GM10847 (cell line): ENCODE measurements around the gene PSMA7.

Experiments
- POLR2A ChIP-seq: IDR thresholded peaks from 2 replicates; pipeline ENCODE4 v1.6.1; 2011; ENCODE audit not compliant: insufficient read length; ENCODE audit errors: extremely low read depth

The PSMA7 gene

DNA sequence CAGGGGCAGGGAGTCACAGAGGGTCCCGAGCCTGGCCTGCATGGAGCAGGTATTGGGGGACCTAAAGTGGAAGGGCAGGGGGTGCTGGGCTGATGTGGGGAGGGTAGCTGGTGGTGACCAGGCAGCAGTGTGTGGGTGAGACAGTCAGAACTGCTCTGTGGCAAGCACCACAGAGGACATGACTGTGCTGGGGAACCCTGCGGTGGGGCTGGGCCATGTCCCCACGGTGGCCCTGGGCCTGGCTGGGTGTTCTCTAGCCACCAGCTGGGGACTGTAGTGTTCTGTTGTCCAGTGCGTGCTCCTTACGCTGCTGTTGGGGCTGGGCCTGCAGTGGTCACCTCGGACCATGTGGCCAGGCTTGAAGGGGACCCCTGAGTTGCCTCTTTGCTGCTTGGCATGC, 3.9 kb upstream of the PSMA7 start:
- no peak for TF ChIP-seq POLR2A

DNA sequence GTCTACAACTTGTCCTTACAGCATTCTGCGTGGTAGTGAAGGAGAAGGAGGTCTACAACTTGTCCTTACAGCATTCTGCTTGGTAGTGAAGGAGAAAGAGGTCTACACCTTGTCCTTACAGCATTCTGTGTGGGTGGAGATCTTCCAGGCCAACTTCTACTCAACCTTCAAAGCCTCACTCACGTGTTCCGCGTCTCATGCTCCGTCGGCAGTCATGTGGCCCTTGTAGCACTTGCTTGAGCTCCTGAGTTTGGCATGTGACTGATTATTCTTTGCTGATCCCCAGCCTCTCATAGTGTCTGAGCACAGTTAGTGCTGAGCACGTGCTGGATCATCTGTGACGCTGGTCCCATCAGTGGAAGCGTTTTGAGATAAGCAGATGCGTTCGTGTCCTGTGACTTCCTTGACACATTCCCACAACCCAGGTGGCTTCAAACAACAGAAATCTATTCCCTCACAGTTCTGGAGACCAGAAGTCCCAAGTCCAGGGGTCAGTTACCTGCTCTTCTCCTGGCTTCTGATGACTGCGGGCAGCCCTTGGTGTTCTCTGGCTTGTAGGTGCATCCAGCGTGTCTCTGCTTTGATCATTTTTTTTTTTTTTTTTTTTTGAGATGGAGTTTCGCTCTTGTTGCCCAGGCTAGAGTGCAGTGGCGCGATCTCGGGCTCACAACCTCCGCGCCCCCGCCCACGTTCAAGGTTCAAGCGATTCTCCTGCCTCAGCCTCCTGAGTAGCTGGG, 3.0 kb upstream of the PSMA7 start:
- no peak for TF ChIP-seq POLR2A

DNA sequence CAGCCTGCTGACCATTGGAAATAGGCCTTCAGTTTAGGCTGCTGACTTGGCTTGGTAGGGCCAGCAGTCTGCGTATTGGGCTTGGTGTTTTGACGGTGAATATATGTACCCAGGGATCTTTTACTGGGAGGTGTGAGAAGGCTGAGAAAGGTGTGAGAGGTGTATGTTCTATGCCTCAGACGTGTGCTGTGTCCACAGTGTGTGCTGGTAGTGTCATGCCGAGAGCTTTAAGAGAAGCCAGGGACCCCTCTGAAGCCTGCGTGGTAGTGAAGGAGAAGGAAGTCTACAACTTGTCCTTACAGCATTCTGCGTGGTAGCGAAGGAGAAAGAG, 2.5 kb upstream of the PSMA7 start:
- no peak for TF ChIP-seq POLR2A

DNA sequence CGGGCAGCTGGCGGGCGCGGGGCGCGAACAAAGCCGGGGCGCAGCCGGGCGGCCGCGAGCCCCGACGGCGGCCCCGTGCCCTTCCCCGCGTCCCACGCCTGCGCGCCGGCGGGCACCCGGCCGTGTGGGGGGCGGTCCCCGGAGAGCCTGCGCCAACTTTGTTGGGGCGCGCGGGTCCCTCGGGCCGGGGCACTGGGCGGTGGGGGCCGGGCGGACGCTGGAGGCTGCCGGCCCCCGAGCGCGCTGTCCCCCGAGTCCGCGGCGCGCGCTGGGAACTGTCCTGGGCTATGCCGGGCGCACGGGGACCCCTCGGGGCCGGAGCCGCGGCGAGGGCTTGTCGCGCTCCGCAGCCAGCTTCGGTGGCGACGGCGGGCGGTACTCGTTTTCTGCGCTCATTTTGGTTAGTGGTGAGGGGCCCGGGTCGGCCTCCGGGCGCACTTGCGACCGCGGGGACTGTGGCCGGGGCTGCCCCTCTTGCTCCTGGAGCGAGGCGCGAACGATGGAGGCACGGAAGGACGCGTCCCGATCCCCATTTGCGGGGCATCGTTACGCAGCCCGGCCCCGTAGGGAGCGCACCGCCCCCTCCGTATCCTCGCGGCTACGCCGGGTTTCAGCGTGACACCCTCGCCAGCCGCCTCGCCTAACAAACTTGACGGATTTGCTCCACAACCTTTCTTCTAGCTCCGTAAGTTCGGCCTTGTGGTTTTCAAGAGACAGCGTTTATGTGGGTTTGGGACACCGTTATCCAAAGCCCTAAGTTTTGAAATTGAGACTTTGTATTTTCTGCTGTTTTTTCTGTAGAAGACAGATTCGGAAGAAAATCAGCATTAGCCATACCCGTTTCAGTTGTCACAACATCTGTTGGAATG, 997 bp upstream of the PSMA7 start:
- no peak for TF ChIP-seq POLR2A

DNA sequence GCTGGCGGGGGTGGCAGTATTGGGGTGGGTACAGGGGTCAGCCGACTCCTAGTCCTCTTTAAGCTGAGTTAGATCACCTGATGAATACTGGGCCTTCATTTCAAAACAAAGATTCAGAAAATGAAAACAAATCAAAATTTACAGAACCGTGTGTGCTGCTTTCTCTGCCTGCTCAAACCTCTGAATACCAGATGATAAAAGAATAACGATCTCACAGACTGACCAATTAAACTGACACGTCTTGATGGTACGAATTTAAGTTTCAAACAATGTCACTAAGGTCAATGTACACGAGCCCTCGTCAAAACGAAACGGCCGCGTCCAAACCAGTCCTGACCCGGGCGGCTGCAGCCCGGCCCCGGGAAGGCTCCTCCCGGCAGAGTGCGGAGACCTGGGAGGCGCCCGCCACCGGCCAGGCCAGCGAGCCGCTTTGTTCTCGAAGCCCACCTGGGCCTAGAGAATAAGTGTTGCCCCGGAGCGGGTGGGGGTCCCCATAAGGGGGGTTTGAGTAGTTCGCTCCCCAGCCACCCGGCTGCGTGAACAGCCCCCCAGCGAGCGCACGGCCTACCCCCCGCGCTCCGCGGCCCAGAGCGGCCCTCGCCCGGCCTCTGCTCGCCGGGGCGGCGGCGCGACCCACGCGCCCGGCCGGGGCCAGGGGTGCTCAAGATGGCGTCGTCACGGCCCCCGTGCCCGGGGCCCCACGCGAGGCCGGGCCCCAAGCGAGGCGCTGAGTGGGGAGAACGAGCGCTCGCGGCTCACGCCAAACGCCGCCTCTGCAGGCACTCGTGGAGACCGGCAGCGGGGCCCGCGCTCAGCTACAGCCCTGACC, 728 bp downstream of the PSMA7 start:
- TF ChIP-seq POLR2A = no peak

DNA sequence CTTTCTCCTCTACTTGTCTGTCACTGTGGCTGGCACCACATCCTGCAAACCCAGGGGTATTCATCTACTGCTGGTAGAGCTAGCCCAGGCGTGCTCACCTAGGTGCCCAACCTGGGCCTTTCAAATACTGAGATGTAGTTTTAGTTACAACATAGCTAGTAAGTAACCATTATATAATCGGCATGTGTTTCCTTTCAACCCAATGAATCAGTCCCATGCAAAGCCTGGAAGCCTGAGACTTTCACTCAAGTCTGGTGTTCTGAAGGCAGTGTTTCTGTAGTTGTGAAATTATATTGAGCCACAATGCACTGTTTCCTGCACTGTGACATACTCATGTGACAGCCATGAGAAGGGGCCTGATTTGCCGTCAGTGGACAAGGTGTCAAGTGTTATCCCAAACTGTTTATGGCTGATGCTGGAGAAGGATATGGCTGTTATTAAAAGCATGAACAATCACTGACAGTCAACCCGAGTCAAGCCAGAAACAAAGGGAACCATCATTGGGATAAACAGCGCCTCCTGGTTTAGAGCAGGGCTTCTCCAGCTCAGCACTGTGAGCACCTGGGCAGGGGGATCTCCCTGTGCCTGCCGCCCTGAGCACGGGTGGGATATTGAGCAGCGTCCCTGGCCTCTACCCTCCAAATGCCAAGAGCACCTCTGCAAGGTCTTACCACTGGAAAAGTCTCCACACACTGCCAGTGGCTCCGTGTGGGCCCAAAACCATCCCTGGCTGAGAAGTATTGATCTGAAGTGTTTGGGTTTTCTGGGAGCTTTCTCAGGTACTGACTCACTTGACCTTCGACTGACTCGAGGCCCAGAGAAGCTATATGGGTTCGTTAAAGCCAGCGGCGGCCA, 1.6 kb downstream of the PSMA7 start:
- TF ChIP-seq POLR2A = no peak

DNA sequence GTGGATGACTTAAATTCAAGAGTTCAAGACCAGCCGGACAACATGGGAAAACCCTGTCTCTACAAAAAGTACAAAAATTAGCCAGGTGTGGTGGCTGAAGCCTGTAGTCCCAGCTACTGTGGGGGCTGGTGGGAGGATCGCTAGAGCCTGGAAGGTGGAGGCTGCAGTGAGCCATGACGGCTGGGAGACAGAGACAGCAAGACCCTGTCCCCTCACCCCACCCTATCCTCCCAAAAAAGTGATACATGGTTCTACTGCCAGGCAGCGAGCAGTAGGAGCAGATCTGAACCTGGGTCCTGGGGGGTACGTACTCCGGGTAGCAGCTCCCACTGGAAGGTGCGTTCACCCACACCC, 2.2 kb downstream of the PSMA7 start:
- TF ChIP-seq POLR2A = no peak

DNA sequence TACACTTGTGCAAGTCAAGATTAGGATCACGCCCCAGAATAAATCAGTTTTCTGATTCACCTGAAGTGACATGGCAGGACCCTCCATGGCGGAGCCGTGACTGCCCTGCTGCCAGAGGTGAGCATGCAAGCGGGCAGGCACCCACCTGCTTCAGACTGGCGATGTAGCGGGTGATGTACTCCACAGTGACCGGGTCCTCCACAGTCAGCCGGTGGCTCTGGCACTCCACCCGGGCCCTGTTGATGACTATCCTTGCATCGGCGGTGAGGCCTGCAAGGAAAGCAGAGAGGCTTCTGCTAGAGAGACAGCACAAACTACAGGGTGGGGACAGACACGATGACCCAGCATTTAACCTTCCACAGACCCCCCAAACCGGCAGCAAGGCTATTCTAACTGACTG, 3.6 kb downstream of the PSMA7 start:
- no peak for TF ChIP-seq POLR2A

DNA sequence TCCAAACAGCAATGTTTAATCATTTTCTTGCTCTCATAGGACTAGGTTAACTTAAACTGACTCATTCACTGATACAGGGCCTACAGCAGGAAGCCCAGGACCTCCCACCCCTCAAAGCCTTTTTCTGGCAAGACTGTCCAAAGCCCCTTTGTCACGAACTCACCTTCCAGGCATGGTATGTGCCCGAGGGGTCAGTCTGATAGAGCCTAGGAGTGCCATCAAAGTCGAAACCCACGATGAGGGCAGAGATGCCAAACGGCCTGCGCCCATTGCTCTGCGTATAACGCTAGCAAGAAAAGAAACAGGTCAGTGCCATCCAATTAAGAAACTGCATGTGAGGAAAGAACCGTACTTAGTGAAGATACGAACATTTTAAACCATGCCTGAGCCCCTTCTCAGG, 4.3 kb downstream of the PSMA7 start:
- TF ChIP-seq POLR2A = no peak

DNA sequence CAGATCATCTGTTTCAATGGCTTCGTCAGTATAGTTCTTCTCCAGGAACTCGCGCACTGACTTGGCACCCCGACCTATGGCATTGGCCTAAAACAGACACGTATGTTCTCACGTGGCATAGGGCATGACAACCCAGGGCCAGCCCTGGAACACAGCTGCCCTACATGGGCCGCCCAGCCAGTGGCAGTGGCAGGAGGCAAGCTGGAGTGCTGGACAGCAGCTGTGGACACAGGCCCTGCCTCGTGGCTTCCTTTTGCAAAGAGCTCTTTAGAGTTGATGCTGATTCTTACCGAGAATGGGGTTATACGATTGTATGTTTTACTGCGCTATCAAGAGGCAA, 5.0 kb downstream of the PSMA7 start:
- no peak for TF ChIP-seq POLR2A

DNA sequence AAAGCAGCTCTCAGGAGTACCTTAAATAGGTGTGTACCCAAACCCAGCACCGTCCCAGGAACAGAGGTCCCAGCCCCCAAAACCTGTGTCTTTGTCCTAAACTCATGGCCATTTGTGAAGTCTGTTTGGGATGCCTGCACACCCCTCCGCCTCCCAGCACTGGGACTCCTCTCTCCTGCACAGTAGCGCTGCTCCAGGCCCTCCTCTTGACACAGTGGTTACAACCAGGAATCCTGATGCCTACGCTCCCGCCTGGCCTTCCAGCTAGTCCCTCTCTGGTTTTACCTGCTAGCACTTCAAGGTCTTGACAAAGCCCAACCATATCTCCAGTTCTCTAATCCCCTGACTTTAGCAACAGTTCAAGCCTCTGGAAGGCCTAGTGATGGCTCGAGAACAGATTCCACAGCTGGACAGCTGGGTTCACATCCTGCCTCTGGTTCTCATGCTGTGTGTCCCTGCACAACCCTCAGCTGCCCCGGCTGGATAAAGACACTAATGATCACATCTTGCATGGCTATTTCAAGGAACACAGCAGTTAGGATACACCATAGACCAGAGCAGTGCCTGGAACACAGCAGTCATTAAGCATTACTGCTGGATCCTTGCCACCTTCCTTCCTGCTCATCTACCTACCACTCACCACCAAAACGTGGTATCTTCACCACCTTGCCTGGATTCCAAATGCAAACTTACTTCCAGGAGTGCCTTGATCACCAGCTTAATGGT, 5.6 kb downstream of the PSMA7 start:
- TF ChIP-seq POLR2A = no peak

DNA sequence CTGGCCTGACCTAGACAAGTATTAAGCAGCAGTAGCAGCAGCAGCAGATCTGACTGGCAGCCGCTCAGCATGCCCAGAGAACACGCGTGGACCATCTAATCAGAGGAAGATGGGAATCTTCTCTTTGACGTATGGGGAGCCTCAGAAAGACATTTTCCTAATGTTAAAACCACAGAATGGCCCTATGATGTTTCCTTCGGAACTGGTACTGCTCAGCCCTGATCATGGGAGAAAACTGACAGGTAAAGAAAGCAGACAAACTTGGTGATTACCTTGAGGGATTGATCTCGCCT, 6.2 kb downstream of the PSMA7 start:
- TF ChIP-seq POLR2A = no peak

DNA sequence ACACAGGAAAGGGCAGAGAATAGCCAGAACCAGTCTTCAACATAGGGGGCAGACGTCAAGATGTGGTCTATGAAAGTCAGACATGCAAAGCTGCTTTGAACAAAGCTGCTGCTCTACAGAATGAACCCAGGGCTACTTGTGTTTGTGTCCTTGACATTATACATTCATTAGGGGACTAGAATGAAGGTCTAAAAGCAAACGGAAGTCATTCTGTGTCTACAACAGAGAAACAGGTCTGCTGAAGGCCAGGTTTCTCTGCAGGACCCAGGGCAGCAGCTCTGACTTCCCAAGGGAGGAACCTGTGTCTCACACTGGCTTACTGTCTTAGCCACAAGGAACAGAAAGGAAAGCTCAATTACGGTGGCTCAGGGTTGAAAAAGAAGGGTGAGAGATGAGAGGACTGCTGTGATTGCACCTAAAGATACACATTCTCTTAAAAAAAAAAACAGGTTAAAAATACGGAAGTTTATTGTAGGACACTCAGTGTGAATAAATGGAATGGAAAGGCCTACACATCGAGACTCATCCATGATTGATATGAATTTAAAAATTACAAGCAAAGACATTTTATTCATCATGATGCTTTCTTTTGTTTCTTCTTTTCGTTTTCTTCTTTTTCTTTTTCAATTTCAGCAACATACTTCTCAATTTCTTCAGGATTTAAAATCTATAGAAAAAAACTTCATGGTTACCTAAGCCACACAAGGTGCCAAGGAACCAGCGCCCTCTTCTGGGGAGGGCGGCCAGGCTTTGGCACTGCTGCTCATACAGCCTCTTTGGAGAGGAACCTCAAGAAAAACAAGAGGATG, 6.7 kb downstream of the PSMA7 start:
- no peak for TF ChIP-seq POLR2A
